ENCODE measurements around the gene CACNA1C.

DNA sequence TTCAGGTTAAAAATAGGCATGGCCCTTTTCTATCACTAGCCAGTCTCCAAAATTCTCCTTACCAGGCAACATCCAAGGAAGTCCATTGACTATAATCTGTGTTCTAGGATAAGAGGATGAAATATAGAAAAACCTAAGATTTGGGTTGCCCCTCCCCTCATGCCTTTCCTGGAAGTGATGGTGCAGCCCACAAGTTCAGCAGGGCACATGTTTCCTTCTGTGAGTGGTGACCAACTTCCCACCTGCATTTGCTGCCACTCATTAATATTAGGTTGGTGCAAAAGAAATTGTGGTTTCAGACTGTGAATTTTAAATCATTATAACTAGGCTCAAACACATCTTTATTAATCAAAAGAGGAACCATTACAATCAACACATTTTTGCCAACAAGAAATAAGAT is 491.4 kb downstream of the CACNA1C start:
- TF ChIP-seq, protein P1, sequence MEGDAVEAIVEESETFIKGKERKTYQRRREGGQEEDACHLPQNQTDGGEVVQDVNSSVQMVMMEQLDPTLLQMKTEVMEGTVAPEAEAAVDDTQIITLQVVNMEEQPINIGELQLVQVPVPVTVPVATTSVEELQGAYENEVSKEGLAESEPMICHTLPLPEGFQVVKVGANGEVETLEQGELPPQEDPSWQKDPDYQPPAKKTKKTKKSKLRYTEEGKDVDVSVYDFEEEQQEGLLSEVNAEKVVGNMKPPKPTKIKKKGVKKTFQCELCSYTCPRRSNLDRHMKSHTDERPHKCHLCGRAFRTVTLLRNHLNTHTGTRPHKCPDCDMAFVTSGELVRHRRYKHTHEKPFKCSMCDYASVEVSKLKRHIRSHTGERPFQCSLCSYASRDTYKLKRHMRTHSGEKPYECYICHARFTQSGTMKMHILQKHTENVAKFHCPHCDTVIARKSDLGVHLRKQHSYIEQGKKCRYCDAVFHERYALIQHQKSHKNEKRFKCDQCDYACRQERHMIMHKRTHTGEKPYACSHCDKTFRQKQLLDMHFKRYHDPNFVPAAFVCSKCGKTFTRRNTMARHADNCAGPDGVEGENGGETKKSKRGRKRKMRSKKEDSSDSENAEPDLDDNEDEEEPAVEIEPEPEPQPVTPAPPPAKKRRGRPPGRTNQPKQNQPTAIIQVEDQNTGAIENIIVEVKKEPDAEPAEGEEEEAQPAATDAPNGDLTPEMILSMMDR (conservative IDR thresholded peaks at IDR 0.05 in 1 of 2, IDR thresholded peaks at IDR 0.05 in 1 of 2; ENCODE audit: low read depth in 1 of 2, low read length in 2 of 2) = no peak
- TF ChIP-seq EZH2 (IDR thresholded peaks at IDR 0.05; ENCODE audit: low read length, missing control alignments) = no peak
